ENCODE measurements around the gene PTPRF. TPM values are rescaled to one million over a fixed set of nuclear protein-coding genes. Genes with fewer than 3 reads are reported as not detected.
A peak's percentile ranks its signal among the peaks of the same experiment; 100 is the strongest.

The PTPRF gene
- total and polyA plus RNA-seq, 11 donors: 0.91 to 74.1 (median 5.8) TPM

- ATAC-seq: no peak
- intact Hi-C loops (cut with DNase I): no loop called here
- TF ChIP-seq CTCF (IDR thresholded peaks at IDR 0.05): no peak
- no peak for TF ChIP-seq POLR2A (IDR thresholded peaks at IDR 0.05)
- DNase-seq: peak in 1 of 5 donors; percentile 33
- H3K27me3 ChIP-seq: no peaks in the 10 kb centered on the region
- peaks cover 0 to 4% (median 0%) of the 10 kb centered on the region in 9 donors for H3K36me3 ChIP-seq
- no peak overlapping the region for H3K4me3 ChIP-seq
- H3K9me3 ChIP-seq: no peaks in the 10 kb centered on the region
- 89 to 95% (median 94%) methylated on average over 7 of the region's 7 CpGs for WGBS, 4 donors
- H3K27ac ChIP-seq: peak overlapping the region in 1 of 12 donors; percentile 69
- H3K4me1 ChIP-seq: peaks cover 0 to 19% (median 0%) of the 10 kb centered on the region in 12 donors
Measured at GRCh38 chr1:43551396-43551888, 20.8 kb downstream of the PTPRF start.

DNA sequence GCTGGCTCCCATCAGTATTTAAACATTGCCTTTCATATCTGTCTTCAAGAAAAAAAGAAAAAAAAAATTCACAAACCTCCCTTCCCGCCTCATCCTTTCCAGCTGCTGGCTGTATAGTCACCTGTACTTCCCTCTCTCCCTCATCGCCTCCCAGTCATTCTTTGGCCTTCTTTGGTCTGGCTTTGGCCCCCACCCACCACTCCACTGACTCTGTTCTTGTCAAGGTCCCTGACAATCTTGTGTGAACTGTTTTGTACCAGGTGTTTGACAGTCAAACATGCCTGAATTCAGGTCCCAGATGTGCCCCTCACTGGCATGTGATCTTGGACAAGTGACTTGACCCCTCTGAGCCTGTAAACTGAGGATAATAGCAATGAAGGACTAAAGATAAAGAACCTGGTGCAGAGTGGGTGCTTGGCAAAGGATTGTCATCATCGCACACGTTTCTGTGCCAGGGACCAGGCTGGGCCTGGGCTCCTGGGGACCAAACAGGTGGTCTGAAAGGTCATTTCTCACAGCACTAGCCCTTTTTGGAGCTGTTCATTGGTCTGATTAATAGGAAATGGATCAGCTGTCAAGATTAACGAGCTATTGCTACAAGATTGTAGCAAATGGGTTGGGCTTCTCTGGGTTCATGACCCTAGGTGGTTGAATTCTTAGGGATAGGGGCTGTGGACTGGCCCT is 21.5 kb downstream of the PTPRF start:
- ATAC-seq (no peak), DNase-seq (no peak)
- peaks cover 0 to 4% (median 0%) of the 10 kb centered on the region in 9 donors for H3K36me3 ChIP-seq
- H3K4me1 ChIP-seq: peaks cover 0 to 19% (median 0%) of the 10 kb centered on the region in 12 donors
- H3K27ac ChIP-seq: peak overlapping the region in 2 of 12 donors; percentile 14 to 69
- no peaks in the 10 kb centered on the region for H3K27me3 ChIP-seq
- intact Hi-C loops (cut with DNase I): no loop called here
- no peaks in the 10 kb centered on the region for H3K9me3 ChIP-seq
- WGBS, 4 donors: 73 to 89% (median 78%) methylated on average over 5 of the region's 5 CpGs
- H3K4me3 ChIP-seq: no peak overlapping the region
- TF ChIP-seq POLR2A (IDR thresholded peaks at IDR 0.05): no peak
- no peak for TF ChIP-seq CTCF (IDR thresholded peaks at IDR 0.05)

- DNase-seq (peak; percentile 35 to 72 (median 62)), ATAC-seq (peak; percentile 73 to 93 (median 80))
- no peak overlapping the region for H3K4me3 ChIP-seq
- H3K4me1 ChIP-seq: peaks cover 0 to 19% (median 0%) of the 10 kb centered on the region in 12 donors
- TF ChIP-seq CTCF (IDR thresholded peaks at IDR 0.05) (no peak), POLR2A (IDR thresholded peaks at IDR 0.05) (no peak)
- no peaks in the 10 kb centered on the region for H3K9me3 ChIP-seq
- H3K27me3 ChIP-seq: no peaks in the 10 kb centered on the region
- intact Hi-C loops (cut with DNase I): no loop called here
- peaks cover 0 to 4% (median 0%) of the 10 kb centered on the region in 9 donors for H3K36me3 ChIP-seq
- WGBS, 4 donors: 31 to 35% (median 34%) methylated on average over 6 of the region's 6 CpGs
- H3K27ac ChIP-seq: peak overlapping the region in 2 of 12 donors; percentile 14 to 69
Measured at GRCh38 chr1:43552813-43553212, 22.1 kb downstream of the PTPRF start.

DNA sequence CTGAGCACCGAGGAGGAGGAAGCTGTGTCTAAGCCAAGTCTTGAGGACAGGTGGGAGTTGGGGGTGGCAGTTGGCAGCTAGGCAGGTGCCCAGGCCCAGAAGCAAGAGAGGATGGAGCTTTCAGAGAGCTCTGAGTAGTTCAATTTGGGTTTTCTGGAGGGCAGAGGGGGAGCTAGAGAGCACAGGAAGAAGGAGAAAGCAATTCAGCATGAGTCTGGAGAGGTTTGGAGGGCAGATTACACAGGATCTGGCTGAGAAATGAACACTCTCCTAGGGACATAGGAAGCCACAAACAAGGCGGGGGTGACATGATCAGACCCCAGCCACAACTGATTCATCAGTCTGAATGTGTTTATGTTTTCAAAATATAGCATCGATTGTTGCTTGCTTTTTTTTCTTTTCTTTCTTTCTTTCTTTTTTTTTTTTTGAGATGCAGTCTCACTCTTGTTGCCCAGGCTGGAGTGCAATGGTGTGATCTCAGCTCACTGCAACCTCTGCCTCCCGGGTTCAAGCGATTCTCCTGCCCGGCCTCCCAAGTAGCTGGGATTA is 23.8 kb downstream of the PTPRF start:
- 70 to 79% (median 75%) methylated on average over 6 of the region's 6 CpGs for WGBS, 4 donors
- H3K4me3 ChIP-seq: no peak overlapping the region
- DNase-seq (no peak), ATAC-seq (no peak)
- H3K9me3 ChIP-seq: no peaks in the 10 kb centered on the region
- peak overlapping the region in 1 of 12 donors; percentile 69 for H3K27ac ChIP-seq
- peaks cover 0 to 4% (median 0%) of the 10 kb centered on the region in 9 donors for H3K36me3 ChIP-seq
- intact Hi-C loops (cut with DNase I): no loop called here
- H3K27me3 ChIP-seq: no peaks in the 10 kb centered on the region
- peaks cover 0 to 19% (median 0%) of the 10 kb centered on the region in 12 donors for H3K4me1 ChIP-seq
- TF ChIP-seq CTCF (IDR thresholded peaks at IDR 0.05): peak in 5 of 12 donors; percentile 18 to 33 (median 26)
- TF ChIP-seq POLR2A (IDR thresholded peaks at IDR 0.05): no peak
